Epidermal melanocyte (primary cell): ENCODE results near the gene GPR137.
A peak's percentile ranks its signal among the peaks of the same experiment; 100 is the strongest.

Experiments
- DNase-seq: peaks from one replicate; pipeline ENCODE4 v3.0.0; 2011; ENCODE audit warnings: low spot score; ENCODE audit not compliant: insufficient read length

Gene GPR137

DNA sequence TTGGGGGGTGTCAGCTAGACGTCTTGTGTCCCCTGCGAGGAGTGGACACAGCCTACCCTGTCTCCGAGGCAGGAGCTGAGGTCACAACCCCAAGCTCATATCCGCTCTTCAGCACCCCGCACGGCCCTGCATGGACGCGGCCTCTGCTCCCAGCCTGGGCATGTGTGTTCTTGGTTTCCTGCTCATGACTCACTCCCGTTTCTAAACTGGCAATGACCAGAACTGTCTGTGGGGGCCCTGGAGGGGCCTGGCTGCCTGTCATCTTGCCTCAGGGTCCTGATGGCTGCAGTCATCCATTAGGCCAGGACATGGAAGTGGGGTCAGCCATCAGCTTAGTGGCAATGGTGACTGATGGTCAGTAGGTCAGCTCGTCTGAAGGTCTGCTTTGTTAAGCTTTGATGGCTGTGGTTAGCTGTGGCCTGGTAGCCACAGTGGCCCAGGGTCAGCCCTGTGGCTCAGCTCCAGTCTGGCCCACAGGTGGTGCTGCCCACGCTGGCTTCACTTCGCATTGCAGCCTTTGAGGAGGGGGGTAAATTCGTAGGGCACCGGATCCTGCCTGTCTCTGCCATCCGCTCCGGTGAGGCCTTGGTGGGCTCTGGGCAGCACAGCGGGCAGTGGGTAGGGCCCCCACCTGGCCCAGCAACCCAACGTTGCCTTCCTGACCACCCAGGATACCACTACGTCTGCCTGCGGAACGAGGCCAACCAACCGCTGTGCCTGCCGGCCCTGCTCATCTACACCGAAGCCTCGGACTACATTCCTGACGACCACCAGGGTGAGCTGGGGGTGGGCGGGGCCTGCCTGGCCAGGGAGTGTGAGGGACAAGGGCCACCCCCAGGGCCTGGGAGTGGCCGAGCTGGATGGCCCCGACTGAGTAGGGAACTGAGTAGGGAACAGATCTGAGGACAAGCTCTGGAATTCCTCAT lies 22.4 kb upstream of the GPR137 start:
- DNase-seq: no peak

DNA sequence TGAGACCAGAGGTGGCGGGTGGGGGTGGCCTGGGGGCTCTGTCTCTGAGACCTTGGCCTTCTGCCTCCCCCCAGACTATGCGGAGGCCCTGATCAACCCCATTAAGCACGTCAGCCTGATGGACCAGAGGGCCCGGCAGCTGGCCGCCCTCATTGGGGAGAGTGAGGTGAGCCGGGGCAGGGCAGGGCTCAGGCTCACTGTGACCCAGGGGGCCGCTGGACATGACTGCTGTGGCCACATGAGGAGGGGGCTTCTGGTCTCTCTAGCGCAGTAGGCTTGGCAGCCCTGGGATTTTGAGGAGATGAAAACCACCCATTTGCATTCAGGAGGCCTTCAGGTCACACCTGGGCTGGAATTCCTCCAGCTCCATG lies 21.7 kb upstream of the GPR137 start:
- DNase-seq: no peak

GRCh38 chr11:64264371-64264852 lies 21.2 kb upstream of the GPR137 start:
- no peak for DNase-seq

GRCh38 chr11:64265176-64266160 lies 20.2 kb upstream of the GPR137 start:
- no peak for DNase-seq

- no peak for DNase-seq
These were observed 19.3 kb upstream of the GPR137 start for GRCh38 chr11:64266339-64266738.

- DNase-seq: no peak
These were observed 18.3 kb upstream of the GPR137 start for GRCh38 chr11:64267207-64267945.

- DNase-seq: no peak
These were observed 17.4 kb upstream of the GPR137 start for GRCh38 chr11:64268025-64268892.

- DNase-seq: no peak
These were observed 16.6 kb upstream of the GPR137 start for GRCh38 chr11:64268893-64269539.

GRCh38 chr11:64269540-64270220 lies 16.0 kb upstream of the GPR137 start:
- DNase-seq: peak; percentile 78

DNA sequence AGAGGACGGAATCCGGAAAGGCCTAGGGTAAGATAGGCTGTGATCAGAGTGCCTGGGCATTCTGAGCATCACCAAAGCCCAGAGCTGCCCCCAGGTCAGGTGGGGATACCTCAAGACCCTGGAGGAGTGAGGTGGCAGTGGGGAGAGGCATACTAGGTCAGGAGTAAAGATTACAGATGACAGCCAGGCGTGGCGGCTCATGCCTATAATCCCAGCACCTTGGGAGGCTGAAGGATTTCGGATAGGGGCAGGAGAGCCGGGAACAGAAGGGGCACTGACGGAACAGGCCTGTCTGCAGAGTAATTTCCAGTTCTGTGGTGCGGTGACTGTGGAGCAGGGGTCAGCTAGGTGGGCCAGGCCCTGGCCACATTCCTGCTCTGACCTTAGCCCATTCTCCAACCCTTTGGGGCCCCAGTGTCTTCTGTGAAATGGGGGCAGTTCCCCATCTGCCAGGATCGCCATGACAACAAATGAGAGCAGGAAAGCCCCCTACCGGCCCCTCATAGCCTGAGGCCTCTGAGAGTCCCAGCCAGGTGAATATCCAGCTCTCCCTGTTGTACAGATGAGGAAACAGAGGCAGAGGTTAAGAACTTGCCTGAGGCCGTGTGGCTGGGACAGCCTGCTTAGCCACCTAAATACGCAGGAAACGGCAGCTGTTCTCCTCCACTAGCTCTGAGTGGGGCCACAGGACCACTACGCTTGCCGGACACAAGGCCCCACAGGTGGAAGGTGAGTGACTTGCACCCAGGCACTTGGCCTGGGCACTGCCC lies 10.4 kb upstream of the GPR137 start:
- DNase-seq: no peak

GRCh38 chr11:64275841-64276240 lies 9.8 kb upstream of the GPR137 start:
- DNase-seq: no peak

DNA sequence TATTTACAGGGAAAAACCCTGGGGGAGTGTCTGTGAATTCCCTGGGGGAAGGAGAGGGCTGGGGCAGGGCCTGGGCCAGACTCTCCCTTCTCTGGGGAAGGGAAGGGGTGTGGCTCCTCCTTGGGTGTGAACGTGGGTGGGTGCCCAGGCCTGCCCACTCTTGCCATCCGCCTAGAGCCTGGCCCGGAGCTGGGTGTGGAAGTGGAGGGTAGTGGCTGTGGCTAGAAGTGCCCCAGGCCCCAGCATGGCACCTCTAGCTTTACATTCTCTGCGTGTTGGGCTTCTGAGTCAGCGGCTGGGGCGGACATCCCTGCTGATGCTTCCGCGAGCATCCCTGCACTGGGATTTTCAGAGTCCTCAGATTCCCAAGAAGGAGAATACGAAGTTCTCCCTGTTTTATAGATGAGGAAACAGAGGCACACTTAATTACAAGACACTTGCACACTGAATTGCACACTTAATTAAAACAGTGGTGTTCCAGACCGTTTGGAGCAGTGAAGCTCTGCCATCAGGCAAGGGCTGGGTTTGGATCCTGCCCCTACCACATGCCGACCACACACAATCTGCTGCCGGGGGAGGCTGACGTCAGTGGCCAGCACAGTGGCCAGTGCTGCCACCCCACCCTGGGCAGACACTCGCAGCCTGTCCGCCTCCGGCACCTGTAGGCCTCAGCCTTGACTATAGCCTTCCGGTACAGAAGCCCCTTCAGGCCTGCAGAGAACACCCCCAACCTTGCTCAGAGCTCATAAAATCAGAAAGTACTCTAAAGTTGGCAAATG lies 8.8 kb upstream of the GPR137 start:
- no peak for DNase-seq

- DNase-seq: no peak
These were observed 7.0 kb upstream of the GPR137 start for GRCh38 chr11:64278576-64279190.

GRCh38 chr11:64281957-64282770 lies 3.5 kb upstream of the GPR137 start:
- no peak for DNase-seq

GRCh38 chr11:64283092-64283491 lies 2.6 kb upstream of the GPR137 start:
- DNase-seq: no peak
